Stimulated activated CD4-positive, alpha-beta T cell treated with anti-CD3 and anti-CD28 coated beads, Interleukin-2, amount 100 ng/mL, for 24 hours (primary cell): ENCODE results near the gene CUX1.
"Not testable (repeated sequence)": the region's sequence is repeated elsewhere in the genome, so short reads cannot be mapped to it uniquely, and the experiment has no call there.

Source experiments
- DNase-seq, 2 donors: peaks; one replicate each; pipeline ENCODE4 v3.0.0-alpha.2; 2020

CUX1 gene

DNA sequence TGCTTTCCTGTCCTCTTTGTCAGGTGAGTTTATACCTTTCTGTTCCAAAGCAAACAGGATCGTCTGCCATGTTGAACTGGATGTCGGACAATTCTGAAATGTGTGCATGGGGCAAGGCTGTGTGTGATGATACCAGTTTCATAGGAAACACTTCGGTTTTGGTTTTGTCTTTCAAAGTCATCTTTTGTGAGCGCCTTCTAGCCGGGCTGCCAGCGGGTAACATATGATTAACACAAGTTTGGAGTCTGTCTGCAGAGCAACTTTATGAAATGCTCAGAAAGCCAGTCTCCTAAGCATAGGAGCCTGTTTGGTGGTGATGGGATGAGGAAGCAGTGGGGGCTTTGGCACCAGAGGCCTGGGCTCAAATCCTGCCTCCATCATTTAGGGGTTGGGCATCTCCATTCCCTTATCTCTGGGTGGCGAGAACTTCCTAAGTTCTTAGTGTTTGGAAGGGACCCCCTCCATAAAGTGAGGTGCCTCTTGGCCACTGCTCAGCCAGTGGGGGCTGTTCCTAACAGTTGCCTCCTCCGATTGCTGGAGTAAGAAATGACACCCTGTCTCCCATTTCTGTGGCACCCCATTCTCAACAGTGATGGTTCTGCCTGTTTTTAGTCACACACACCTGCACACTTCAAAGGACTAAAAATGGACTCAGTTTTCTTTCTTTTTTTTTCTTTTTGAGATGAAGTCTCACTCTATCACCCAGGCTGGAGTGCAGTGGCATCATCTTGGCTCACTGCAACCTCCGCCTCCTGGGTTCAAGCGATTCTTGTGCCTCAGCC lies 36.8 kb downstream of the CUX1 start:
- DNase-seq, result no peak

DNA sequence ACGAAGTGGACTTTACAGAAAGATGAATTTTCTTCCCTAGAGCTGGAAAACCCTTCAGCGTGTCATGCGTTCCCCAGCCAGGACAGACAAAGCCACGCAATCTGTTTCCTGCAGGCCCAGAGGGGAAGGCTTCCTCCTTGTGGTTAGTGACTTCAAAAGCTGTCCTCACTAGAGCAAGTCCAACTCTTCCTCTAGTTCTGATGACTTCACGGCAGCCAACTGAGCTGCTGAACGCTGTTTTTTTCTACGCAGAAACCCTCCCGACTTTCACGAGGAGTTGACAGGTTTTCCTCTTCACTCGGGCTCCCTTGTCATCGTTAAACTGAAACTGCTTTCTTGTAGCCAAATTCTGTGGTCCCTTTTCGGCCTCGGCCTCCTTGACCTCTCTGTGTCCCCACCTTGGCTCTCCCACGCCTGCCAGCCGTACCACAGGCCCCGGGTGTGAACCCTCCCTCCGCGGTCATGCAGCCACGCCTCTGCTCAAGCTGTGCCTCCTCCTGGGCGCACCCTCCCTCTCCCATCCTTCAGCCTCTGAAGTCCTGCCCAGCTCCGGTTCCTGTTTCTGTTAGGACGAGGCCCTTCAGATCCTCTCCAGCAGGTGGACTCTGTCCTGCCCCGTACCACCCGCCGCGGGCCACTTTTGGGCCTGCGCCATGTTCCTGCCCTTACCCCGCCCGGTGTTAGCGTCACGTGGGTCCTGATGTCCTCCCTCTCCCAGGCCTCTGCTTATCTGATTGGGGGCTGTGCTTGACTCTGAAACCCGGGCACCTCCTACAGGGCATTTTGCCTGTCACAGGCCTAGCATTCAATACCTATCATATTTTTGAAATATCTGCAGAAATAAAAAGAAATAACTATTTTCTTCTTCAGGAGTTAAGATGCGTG lies 39.3 kb downstream of the CUX1 start:
- DNase-seq, result peak; percentile 77 to 80

DNA sequence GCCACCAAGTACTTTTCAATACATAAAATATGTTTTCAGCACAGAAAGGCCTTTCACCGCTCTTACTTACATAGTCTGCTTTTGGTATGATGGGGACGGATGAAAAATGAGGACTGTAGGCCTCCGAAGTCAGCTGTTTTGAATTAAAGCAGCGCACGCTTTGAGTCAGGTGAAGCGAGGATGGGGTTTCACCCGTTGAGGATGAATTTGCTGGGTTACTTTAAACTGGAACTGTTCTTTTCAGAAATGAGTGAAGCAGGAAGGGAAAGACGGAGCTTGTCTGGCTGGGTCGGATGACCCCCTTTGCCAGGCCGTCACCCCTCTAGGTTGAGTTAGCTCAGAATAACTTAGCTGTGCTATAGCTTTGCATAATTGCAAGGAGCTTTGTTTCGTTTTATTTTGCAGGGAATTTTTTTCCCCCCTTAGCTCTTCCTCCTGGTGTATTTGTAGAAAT lies 40.0 kb downstream of the CUX1 start:
- no peak for DNase-seq

DNA sequence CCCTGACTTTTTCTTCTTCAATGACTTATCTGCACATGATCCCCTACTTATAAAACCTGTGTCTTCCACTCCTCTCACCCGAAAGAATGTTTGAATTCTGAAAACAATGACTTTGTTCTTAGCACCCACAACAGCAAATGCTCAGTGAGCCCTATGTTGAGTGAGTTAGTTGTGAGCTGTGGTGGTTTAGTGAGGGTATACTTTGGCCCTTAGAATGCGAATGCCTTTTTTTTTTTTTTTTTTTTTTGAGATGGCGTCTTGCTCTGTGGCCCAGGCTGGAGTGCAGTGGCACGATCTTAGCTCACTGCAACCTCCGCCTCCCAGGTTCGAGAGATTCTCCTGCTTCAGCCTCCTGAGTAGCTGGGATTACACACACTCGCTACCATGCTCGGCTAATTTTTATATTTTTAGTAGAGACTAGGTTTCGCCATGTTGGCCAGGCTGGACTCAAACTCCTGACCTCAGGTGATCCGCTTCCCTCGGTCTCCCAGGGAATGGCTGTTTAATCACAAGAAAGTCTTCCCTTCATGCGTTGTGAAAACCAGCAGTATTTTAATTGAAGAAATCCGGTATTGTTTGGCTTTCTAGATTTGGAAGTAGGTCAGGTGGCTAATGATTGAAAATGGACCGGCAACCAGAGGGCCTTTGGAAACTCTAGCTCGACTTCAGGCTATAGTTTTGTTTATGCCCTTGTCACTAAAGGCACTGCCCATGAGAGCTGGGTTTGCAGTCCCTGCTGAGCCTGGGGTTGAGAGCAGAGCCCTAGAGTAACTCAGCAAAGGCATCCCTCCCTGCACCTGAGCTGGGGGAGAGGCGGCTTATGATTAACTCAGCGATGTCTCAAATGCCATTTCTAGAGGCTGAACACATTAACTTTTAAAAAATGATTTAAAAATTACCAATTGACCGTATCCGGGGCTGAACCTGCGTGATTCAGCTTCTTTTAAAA lies 41.3 kb downstream of the CUX1 start:
- no peak for DNase-seq

DNA sequence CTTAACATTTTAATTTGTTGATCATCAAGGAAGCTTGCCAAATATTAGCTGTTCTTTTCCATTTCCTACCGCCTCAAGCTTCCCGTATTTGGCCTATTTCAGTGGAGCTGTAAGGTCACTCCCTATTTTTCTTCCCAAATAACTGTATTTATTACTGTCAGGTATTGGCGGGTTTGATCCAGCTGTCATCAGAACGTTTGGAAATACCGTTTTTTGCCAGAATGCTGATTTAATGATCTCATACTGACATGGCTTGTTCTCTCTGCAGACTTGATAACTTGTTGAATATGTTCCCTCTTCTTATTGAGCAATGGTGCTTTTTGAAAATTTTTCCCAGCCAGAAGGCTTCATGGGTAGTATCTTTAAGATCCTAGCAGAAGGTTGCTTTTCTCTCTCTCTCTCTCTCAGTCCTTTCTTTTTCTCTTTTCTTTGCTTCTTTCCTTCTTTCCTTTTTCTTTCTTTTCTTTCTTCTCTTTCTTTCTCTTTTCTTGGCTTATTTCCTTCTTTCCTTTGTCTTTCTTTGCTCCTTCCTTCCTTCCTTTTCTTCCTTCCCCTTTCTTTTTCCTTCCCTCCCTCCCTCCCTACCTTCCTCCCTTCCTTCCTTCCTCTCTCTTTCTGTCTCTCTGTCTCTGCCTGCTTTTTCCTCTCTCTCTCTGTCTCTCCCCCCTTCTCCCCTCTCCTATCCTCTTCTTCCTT lies 42.1 kb downstream of the CUX1 start:
- no peak for DNase-seq

DNA sequence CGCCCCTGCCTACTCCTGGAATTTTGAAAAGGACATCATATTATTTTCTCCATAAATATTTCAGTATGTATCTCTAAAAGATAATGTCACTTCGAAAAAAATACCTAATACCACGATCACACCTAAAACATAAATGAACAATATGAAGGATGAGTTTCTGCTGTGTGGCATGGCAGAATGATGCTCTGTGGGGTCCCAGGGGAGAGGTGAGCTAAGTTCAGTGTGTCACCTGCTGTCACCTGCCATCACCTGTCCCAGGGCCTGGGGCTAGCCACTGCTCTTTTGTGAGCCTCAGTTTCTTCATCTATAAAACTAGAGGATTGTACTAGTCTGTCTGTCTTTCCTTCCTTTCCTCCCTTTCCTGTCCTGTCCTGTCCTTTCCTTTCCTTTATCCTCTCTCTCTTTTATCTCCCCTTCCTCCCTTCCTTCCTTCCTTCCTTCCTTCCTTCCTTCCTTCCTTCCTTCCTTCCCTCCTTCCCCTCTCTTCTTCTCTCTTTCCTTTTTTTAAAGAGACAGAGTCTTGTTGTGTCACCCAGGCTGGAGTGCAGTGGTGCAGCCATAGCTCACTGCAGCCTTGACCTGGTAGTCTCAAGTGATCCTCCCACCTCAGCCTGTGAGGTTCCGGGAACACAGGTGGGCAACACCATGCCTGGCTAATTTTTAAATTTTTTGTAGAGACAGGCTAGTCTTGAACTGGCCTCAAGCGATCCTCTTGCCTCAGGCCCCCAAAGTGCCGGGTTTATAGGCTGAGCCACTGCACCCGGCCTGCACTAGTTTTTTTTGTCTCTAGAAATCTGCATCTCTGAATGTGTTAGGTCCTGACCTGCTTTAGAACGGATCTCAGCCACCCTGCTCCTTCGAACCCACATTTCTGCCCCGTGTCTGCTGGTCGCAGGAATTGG lies 43.1 kb downstream of the CUX1 start:
- no peak for DNase-seq

DNA sequence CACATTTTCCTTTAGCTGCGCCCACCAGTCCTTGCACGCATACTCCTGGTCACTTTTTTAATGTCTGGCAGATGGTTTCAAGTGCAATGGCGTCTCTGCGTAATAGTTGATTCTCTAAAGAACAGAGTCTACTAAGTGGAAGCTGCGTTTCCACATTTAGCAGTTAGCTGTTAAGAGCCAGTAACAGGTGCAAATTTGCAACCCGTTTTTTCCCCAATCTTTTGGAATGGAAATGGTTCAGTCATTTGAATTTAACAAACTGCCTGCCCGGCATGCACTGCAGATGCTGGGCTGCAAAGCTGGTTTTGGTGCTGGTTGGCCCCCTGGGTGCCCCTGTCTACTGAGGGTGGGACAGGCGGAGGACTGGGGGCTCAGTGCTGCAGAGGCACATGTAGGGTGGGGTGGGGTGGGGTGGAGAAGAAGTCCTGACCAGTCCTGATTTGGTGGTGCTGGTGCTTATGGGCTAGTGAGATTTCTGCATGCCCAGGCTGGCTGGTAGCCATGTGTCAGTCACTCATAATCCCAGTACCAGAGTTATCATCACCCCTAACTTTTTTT lies 43.9 kb downstream of the CUX1 start:
- no peak for DNase-seq

DNA sequence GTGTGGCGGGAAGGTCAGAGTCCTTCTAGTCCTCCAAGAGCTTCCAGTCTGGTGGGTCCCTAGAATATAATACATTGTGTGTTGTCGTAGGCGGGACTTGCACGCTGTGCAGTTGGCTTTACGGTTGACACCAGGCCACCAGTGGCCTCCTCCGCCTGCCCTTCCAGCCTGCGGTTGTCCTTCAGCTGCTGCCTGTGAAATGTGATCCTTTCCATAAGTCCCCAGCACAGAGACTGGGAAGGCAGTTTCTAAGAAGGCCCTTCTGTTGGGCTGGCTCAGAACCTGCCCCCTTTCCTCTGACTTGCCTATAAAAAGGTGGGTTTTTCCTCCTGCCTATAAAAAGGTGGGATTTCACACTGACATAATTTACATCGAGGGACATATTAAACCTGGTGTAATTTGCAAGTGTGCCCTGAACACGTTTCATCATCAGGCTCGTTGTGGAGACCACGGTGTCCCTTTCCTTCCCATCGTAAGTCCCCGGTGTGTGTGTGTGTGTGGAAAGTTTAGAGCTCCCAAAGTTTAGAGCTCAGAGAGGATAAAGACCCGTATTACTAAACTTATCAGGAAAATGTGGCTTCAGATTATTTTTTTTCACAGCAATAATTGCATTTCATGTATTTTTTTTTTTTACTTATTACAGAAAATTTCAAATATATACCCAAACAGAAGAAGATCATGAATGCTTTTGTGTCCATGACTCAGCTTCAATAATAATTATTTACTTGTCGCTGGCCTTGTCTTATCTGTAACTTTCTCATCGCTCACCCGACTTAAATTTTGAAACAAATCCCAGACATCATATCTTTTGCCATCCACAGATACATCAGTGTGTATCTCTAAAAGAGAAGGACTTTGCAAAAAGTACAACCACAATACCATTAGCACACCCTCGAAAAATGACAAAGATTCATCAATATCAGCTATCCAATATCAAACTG lies 45.1 kb downstream of the CUX1 start:
- no peak for DNase-seq

DNA sequence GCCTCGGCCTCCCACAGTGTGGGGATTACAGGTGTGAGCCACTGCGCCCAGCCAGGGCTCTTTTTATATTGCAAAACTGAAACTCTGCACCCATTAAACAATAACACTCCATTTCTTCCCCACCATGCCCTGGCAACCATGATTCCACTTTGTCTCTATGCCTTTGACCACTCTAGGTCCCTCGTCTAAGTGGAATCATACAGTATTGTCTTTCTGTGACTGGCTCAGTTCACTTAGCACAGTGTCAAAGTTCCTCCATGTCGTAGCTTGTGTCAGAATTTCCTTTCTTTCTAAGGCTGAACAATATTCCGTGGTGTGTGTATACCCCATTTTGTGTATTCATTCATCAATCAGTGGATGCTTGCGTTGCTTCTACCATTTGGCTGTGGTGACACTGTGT lies 46.2 kb downstream of the CUX1 start:
- DNase-seq, result no peak

DNA sequence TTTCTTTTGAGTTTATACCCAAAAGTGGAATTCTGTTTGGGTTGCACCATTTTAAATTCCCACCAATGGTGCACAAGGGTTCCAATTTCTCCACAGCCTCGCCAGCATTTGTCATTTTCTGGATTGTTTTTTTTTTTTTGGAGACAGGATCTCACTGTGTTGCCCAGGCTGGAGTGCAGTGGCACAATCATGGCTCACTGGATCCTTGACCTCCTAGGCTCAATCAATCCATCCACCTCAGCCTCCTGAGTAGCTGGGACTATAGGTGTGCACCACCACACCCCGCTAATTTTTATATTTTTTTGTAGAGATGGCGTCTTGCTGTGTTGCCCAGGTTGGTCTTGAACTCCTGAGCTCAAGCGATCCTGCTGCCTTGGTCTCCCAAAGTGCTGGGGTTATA lies 46.6 kb downstream of the CUX1 start:
- DNase-seq, result no peak

DNA sequence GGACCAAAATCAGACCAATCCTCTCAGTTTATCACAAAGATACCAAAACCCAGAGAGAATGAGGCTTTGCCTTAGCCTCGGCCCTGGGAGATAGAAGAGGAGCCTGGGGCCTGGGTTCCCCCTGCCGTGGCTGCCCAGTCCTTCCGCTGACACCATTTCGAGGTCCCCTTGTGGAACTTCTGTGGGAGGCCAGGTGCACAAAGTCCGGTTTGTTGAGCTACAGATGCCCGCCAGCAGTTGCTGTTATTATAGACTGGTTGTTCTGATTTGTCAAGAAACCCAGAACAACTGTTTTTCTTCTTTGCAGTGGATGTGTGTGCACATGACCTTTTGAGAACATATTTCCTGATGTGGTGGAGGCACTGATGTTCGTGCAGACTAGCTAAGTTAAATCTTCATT lies 47.6 kb downstream of the CUX1 start:
- DNase-seq, result no peak

DNA sequence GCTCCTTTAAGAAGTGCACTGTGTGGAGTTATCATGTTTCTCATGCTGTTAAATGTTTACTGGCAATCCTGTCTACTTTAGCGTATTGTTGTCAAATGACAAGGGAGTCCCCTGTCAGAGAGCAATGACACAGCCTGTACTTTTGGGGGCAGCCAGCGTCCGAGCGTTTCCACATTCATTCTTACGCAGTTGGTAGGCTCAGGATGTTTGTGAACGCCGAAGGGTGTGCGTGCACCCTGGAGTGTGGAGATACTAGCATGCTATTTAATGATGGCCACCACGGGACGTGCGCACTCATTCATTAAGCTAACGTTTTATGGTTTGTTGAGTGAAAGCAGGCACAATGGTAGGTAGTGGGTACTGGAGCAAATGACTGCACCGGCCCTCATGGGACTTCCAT lies 48.0 kb downstream of the CUX1 start:
- DNase-seq, result no peak

DNA sequence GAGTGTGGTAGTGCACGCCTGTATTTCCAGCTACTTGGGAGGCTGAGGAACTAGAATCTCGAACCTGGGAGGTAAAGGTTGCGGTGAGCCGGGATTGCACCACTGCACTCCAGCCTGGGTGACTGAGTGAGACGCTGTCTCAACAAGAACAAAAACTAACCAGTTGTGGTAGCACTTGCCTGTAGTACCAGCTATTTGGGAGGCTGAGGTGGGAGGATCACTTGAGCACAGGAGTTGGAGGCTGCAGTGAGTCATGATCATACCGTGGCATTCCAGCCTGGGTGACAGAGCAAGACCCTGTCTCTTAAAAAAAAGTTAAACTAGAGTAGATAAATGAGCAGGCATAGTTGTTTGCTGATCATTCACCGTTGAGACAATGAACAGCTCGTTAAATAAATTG lies 48.9 kb downstream of the CUX1 start:
- DNase-seq, result no peak

DNA sequence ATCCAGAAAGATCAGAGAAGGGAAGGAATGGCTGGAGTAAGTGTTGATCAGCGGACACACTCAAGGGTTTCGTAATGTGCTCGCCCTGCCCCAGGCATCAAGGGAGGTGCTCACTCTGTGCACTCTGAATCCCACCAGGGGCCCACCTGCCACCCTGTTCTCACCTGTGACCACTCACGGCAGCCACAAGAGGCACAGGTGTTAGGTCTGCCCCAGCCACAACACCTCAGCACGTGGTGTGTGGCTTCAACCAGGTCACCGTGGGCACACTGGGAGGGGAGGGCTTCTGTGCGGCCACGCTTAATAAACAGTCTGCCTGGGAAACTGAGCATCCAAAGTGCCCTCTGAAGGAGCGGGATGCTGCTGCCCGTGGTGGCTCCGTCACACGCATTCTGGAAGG lies 49.8 kb downstream of the CUX1 start:
- no peak for DNase-seq

DNA sequence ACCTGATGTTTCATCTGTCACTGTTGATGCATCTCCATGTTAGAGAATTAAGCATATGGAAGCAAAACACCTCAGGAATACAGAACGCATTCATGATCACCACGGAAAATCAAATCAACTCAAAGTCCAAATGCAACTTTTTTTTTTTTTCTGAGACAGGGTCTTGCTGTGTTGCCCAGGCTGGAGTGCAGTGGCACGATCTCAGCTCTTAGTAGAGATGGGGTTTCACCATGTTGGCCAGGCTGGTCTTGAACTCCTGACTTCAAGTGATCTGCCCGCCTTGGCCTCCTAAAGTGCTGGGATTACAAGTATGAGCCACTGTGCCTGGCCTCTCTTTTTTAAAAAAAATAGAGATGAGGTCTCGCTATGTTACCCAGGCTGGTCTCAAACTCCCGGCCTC lies 50.3 kb downstream of the CUX1 start:
- DNase-seq, result not testable (repeated sequence)

DNA sequence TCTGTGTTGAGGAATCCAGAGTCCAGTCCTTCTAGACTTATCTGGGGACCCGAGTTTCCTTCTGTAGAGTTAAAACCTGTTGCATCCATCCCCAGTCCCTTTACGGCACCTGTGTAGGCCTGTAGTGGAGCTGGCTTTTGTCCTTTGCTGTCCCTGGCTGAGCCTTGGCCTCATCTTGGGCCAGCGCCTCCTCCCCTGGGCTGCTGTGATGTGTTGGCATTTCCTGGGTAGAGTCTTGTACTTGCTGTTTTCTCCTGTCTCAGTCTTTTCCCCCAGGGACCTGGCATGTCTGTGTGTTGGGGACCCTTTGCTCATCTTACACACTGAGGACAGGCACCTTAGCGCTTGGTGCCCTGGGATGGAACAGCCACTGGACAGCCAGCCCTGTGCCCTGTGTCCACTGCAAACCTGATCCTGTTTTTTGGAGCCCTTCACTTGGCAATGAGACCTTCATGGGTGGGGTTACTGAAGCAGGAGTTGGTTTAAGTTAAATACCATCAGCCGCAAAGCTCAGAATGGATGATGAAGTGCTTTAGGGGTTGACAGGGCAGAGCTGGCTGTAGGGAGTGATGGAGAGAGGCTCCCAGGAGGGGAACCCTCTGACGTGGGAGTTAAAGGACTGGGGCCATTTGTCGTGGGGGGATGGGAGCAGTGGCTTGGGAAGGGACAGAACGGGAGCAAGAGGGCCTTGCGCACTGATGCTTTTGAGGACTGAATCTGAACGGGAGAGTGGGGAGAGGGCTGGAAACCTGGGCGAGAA lies 50.9 kb downstream of the CUX1 start:
- DNase-seq, result no peak

DNA sequence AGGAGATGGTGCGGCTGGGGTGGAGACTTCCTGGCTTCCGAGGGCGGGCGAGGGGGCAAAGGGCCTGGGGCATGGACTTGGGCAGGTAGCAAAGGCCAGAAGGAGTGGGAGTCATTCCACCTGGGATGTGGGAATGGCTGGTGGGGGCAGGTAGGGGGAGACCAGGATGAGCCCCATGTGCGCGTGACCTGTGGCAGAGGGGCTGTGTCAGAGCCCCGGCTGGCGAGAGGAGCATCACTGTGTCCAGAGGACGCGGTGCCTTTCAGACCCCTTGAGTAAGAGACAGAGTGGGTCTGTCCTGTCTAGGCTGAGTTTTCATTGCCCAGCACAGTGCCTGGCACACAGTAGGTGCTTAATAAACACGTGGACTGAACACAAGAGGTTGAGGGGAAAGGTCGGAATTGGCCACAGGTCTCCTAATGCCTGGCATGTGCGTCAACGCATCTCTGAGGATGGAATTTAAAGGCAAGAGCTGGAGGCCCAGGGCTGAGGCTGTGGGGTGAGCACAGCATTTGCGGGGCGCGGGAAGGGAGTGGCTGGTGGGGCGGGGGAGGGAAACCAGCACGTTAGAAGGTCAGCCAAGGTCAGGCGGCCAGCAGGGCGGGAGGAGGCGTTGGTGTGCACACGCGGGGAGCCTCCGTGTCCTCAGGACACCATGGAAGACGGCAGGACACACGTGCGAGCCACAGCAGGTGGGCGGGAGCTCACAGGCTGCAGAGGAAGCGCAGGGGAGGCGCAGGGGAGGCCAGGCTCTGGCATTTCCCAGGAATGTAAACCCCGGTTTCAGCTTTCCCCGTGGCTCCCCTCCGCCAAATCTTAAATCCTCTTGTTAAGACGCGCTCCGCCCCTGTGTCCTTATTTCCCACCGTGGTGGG lies 51.8 kb downstream of the CUX1 start:
- DNase-seq, result no peak

DNA sequence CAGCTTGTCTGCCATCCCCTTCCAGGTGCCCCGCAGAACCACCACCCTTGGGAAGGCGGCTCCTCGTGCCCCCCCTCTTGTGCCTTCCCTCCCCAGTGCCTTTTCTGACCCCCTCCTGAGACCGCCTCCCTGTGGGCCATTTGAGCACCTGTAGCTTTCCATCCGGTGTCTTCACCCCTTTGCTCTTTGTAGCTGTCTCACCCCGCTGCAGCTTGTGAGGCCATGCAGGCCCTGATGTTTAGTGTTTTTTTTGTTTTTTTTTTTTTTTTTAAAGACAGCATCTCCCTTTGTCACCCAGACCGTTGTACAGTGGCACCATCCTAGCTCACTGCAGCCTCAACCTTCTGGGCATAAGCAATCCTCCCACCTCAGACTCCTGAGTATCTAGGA lies 52.5 kb downstream of the CUX1 start:
- DNase-seq, result no peak
